Fibroblast of skin of scalp (primary cell): ENCODE results near the gene CMIP.

Experiments
- DNase-seq: peaks from one replicate; pipeline ENCODE4 v3.0.0-alpha.2; 2013

The CMIP gene

GRCh38 chr16:81706327-81707295 is 262.0 kb downstream of the CMIP start:
- DNase-seq: no peak

GRCh38 chr16:81707411-81708265 is 263.0 kb downstream of the CMIP start:
- DNase-seq: peak; percentile 50

- no peak for DNase-seq
Observed at GRCh38 chr16:81708266-81709015, 263.8 kb downstream of the CMIP start.

- DNase-seq: no peak
Observed at GRCh38 chr16:81709016-81709900, 264.6 kb downstream of the CMIP start.

- no peak for DNase-seq
Observed at GRCh38 chr16:81710044-81710443, 265.4 kb downstream of the CMIP start.

- no peak for DNase-seq
Observed at GRCh38 chr16:81710596-81710995, 266.0 kb downstream of the CMIP start.

GRCh38 chr16:81711657-81712319 is 267.2 kb downstream of the CMIP start:
- peak; percentile 95 for DNase-seq

GRCh38 chr16:81712681-81713080 is 268.1 kb downstream of the CMIP start:
- no peak for DNase-seq

GRCh38 chr16:81713295-81713772 is 268.7 kb downstream of the CMIP start:
- DNase-seq: no peak

GRCh38 chr16:81713796-81714195 is 269.2 kb downstream of the CMIP start:
- no peak for DNase-seq

- DNase-seq: no peak
Observed at GRCh38 chr16:81714583-81714982, 270.0 kb downstream of the CMIP start.

- DNase-seq: peak; percentile 61
Observed at GRCh38 chr16:81715358-81716196, 271.0 kb downstream of the CMIP start.

GRCh38 chr16:81716478-81717225 is 272.0 kb downstream of the CMIP start:
- no peak for DNase-seq

GRCh38 chr16:81717662-81718189 is 273.1 kb downstream of the CMIP start:
- no peak for DNase-seq

- DNase-seq: no peak
Observed at GRCh38 chr16:81718637-81719036, 274.0 kb downstream of the CMIP start.

GRCh38 chr16:81719993-81720392 is 275.4 kb downstream of the CMIP start:
- DNase-seq: no peak

- DNase-seq: no peak
Observed at GRCh38 chr16:81720973-81721906, 276.6 kb downstream of the CMIP start.
